HEK293 (cell line): ENCODE data around the gene ZBTB5.

Experiments used
- TCF7L2 ChIP-seq: IDR thresholded peaks from 2 replicates; pipeline ENCODE4 v1.6.1; 2011; ENCODE audit warnings: low read depth, mild to moderate bottlenecking, inconsistent platforms, low read length, moderate library complexity, borderline replicate concordance
- ZNF146 ChIP-seq: fragments of 450-650 bp; formaldehyde crosslinking; IDR thresholded peaks from 2 replicates; pipeline ENCODE4 v1.5.1; 2016; ENCODE audit warnings: missing biosample characterization, missing genetic modification characterization
- ZNF202 ChIP-seq: fragments of 450-650 bp; formaldehyde crosslinking; IDR thresholded peaks from 2 replicates; pipeline ENCODE4 v1.5.1; 2016; ENCODE audit warnings: missing biosample characterization, missing genetic modification characterization, borderline replicate concordance
- ZNF274 ChIP-seq, 2 experiments: fragments of 200-500 bp in 1 of 2; fragments of 450-650 bp in 1 of 2; sonication (Bioruptor generic) in 1 of 2; formaldehyde crosslinking in 1 of 2; IDR thresholded peaks; 2 replicates each; pipeline versions ENCODE4 v1.5.1 to v1.6.1; 2014 to 2016; ENCODE audit warnings: borderline replicate concordance in 1 of 2, inconsistent platforms in 1 of 2, low read length in 1 of 2, missing biosample characterization in 1 of 2, missing genetic modification characterization in 1 of 2
- ZNF335 ChIP-seq: fragments of 450-650 bp; formaldehyde crosslinking; conservative IDR thresholded peaks from 2 replicates; pipeline ENCODE4 v1.5.1; 2016; ENCODE audit warnings: missing biosample characterization, missing genetic modification characterization
- ZNF501 ChIP-seq: fragments of 450-650 bp; formaldehyde crosslinking; IDR thresholded peaks from 2 replicates; pipeline ENCODE4 v1.5.1; 2016; ENCODE audit warnings: missing biosample characterization, missing genetic modification characterization
- ZNF571 ChIP-seq: fragments of 450-650 bp; formaldehyde crosslinking; IDR thresholded peaks from 2 replicates; pipeline ENCODE4 v1.5.0; 2017; ENCODE audit warnings: missing biosample characterization, missing genetic modification characterization
- ZNF626 ChIP-seq: fragments of 450-650 bp; sonication (Bioruptor Pico); formaldehyde crosslinking; IDR thresholded peaks from 2 replicates; pipeline ENCODE4 v1.5.1; 2018; ENCODE audit warnings: missing biosample characterization, missing genetic modification characterization, inconsistent platforms
- ZNF843 ChIP-seq: fragments of 450-650 bp; formaldehyde crosslinking; IDR thresholded peaks from 2 replicates; pipeline ENCODE4 v1.5.1; 2016; ENCODE audit warnings: missing biosample characterization, missing genetic modification characterization
- TF ChIP-seq, protein P1 (sequence below): fragments of 450-650 bp; formaldehyde crosslinking; IDR thresholded peaks from 2 replicates; pipeline ENCODE4 v1.5.1; 2016; ENCODE audit warnings: missing biosample characterization, missing genetic modification characterization
- TF ChIP-seq, protein P2 (sequence below): fragments of 450-650 bp; formaldehyde crosslinking; IDR thresholded peaks from 2 replicates; pipeline ENCODE4 v1.5.1; 2016; ENCODE audit warnings: missing biosample characterization, missing genetic modification characterization
- TF ChIP-seq, protein P3 (sequence below): fragments of 450-650 bp; formaldehyde crosslinking; IDR thresholded peaks from 2 replicates; pipeline ENCODE4 v1.5.1; 2016; ENCODE audit warnings: missing biosample characterization, missing genetic modification characterization
- TF ChIP-seq, protein P4 (sequence below): fragments of 450-650 bp; formaldehyde crosslinking; IDR thresholded peaks from 2 replicates; pipeline ENCODE4 v1.5.1; 2016; ENCODE audit warnings: missing biosample characterization, missing genetic modification characterization, borderline replicate concordance
- TF ChIP-seq, protein P5 (sequence below): fragments of 450-650 bp; formaldehyde crosslinking; IDR thresholded peaks from 2 replicates; pipeline ENCODE4 v1.5.1; 2016; ENCODE audit warnings: missing biosample characterization, missing genetic modification characterization

DNA sequence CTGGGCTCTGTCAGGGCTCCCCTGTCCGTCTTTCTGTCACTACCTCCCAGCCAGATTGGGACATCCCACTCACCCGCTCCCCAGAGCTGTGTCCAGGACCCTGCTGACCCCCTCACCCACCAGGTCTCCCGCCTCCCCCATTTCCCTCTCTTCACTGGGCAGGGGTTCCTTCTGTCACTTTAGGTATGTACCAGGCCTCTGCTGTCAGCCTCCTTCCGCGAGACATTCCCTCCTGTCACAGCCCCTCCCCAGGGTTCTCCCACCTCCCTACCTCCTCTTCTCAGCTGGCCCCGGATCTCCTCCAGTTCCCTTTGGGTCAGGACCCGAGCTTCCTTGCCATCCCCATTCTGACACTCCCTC is 21.0 kb upstream of the ZBTB5 start:
- no peak for TF ChIP-seq ZNF146 (tag by site-specific recombination)
- TF ChIP-seq, protein P1, sequence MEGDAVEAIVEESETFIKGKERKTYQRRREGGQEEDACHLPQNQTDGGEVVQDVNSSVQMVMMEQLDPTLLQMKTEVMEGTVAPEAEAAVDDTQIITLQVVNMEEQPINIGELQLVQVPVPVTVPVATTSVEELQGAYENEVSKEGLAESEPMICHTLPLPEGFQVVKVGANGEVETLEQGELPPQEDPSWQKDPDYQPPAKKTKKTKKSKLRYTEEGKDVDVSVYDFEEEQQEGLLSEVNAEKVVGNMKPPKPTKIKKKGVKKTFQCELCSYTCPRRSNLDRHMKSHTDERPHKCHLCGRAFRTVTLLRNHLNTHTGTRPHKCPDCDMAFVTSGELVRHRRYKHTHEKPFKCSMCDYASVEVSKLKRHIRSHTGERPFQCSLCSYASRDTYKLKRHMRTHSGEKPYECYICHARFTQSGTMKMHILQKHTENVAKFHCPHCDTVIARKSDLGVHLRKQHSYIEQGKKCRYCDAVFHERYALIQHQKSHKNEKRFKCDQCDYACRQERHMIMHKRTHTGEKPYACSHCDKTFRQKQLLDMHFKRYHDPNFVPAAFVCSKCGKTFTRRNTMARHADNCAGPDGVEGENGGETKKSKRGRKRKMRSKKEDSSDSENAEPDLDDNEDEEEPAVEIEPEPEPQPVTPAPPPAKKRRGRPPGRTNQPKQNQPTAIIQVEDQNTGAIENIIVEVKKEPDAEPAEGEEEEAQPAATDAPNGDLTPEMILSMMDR (tag by site-specific recombination): no peak
- TF ChIP-seq ZNF626 (tag by site-specific recombination): no peak
- TF ChIP-seq, protein P2, sequence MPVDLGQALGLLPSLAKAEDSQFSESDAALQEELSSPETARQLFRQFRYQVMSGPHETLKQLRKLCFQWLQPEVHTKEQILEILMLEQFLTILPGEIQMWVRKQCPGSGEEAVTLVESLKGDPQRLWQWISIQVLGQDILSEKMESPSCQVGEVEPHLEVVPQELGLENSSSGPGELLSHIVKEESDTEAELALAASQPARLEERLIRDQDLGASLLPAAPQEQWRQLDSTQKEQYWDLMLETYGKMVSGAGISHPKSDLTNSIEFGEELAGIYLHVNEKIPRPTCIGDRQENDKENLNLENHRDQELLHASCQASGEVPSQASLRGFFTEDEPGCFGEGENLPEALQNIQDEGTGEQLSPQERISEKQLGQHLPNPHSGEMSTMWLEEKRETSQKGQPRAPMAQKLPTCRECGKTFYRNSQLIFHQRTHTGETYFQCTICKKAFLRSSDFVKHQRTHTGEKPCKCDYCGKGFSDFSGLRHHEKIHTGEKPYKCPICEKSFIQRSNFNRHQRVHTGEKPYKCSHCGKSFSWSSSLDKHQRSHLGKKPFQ (tag by site-specific recombination): no peak
- TF ChIP-seq ZNF571 (tag by site-specific recombination): no peak
- TF ChIP-seq ZNF274 (IDR thresholded peaks at IDR 0.05; ENCODE audit: low read length): no peak
- TF ChIP-seq ZNF274 (tag by site-specific recombination; IDR thresholded peaks at IDR 0.05; ENCODE audit: borderline replicate concordance): no peak
- no peak for TF ChIP-seq ZNF202 (tag by site-specific recombination)
- TF ChIP-seq TCF7L2: no peak
- TF ChIP-seq ZNF843 (tag by site-specific recombination): no peak
- TF ChIP-seq, protein P3, sequence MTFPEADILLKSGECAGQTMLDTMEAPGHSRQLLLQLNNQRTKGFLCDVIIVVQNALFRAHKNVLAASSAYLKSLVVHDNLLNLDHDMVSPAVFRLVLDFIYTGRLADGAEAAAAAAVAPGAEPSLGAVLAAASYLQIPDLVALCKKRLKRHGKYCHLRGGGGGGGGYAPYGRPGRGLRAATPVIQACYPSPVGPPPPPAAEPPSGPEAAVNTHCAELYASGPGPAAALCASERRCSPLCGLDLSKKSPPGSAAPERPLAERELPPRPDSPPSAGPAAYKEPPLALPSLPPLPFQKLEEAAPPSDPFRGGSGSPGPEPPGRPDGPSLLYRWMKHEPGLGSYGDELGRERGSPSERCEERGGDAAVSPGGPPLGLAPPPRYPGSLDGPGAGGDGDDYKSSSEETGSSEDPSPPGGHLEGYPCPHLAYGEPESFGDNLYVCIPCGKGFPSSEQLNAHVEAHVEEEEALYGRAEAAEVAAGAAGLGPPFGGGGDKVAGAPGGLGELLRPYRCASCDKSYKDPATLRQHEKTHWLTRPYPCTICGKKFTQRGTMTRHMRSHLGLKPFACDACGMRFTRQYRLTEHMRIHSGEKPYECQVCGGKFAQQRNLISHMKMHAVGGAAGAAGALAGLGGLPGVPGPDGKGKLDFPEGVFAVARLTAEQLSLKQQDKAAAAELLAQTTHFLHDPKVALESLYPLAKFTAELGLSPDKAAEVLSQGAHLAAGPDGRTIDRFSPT: no peak
- no peak for TF ChIP-seq ZNF501 (tag by site-specific recombination)
- TF ChIP-seq, protein P4, sequence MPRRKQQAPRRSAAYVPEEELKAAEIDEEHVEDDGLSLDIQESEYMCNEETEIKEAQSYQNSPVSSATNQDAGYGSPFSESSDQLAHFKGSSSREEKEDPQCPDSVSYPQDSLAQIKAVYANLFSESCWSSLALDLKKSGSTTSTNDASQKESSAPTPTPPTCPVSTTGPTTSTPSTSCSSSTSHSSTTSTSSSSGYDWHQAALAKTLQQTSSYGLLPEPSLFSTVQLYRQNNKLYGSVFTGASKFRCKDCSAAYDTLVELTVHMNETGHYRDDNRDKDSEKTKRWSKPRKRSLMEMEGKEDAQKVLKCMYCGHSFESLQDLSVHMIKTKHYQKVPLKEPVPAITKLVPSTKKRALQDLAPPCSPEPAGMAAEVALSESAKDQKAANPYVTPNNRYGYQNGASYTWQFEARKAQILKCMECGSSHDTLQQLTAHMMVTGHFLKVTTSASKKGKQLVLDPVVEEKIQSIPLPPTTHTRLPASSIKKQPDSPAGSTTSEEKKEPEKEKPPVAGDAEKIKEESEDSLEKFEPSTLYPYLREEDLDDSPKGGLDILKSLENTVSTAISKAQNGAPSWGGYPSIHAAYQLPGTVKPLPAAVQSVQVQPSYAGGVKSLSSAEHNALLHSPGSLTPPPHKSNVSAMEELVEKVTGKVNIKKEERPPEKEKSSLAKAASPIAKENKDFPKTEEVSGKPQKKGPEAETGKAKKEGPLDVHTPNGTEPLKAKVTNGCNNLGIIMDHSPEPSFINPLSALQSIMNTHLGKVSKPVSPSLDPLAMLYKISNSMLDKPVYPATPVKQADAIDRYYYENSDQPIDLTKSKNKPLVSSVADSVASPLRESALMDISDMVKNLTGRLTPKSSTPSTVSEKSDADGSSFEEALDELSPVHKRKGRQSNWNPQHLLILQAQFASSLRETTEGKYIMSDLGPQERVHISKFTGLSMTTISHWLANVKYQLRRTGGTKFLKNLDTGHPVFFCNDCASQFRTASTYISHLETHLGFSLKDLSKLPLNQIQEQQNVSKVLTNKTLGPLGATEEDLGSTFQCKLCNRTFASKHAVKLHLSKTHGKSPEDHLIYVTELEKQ (tag by site-specific recombination): no peak
- TF ChIP-seq ZNF335: no peak; the same call in none of the 2 replicates
- TF ChIP-seq, protein P5, sequence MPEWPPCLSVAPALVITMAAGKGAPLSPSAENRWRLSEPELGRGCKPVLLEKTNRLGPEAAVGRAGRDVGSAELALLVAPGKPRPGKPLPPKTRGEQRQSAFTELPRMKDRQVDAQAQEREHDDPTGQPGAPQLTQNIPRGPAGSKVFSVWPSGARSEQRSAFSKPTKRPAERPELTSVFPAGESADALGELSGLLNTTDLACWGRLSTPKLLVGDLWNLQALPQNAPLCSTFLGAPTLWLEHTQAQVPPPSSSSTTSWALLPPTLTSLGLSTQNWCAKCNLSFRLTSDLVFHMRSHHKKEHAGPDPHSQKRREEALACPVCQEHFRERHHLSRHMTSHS (tag by site-specific recombination): no peak
